WTC11 (cell line): ENCODE data around the gene ZBTB4.

Experiments
- CREM ChIP-seq: sonication (generic); formaldehyde crosslinking; IDR thresholded peaks from 2 replicates; pipeline ENCODE4 v1.8.1; 2022; ENCODE audit warnings: mild to moderate bottlenecking, missing genetic modification reagents, moderate library complexity
- CTCF ChIP-seq: fragments of 200-600 bp; IDR thresholded peaks from 2 replicates; pipeline ENCODE4 v1.8.0; 2022; ENCODE audit warnings: antibody characterized with exemption
- ETV6 ChIP-seq: sonication (generic); formaldehyde crosslinking; IDR thresholded peaks from 2 replicates; pipeline ENCODE4 v1.8.1; 2022; ENCODE audit warnings: mild to moderate bottlenecking, missing genetic modification reagents
- NFE2L1 ChIP-seq: sonication (generic); formaldehyde crosslinking; IDR thresholded peaks from 2 replicates; pipeline ENCODE4 v1.8.1; 2023; ENCODE audit warnings: missing genetic modification reagents
- TF ChIP-seq, protein P1 (sequence below): sonication (generic); formaldehyde crosslinking; IDR thresholded peaks from 2 replicates; pipeline ENCODE4 v1.8.1; 2022; ENCODE audit warnings: low read depth, mild to moderate bottlenecking, moderate library complexity, missing genetic modification reagents, borderline replicate concordance

- no peak for TF ChIP-seq CTCF
- TF ChIP-seq NFE2L1 (CRISPR knock-in tag), result no peak
- TF ChIP-seq, protein P1, sequence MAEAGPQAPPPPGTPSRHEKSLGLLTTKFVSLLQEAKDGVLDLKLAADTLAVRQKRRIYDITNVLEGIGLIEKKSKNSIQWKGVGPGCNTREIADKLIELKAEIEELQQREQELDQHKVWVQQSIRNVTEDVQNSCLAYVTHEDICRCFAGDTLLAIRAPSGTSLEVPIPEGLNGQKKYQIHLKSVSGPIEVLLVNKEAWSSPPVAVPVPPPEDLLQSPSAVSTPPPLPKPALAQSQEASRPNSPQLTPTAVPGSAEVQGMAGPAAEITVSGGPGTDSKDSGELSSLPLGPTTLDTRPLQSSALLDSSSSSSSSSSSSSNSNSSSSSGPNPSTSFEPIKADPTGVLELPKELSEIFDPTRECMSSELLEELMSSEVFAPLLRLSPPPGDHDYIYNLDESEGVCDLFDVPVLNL (CRISPR knock-in tag), result no peak
- TF ChIP-seq ETV6 (CRISPR knock-in tag), result no peak
- TF ChIP-seq CREM (CRISPR knock-in tag), result no peak
Measured at GRCh38 chr17:7439462-7440112, 39.8 kb downstream of the ZBTB4 start, which contains the start of gene FGF11.
